ENCODE data around the gene ARRDC4.
"Not testable (repeated sequence)": the region's sequence is repeated elsewhere in the genome, so short reads cannot be mapped to it uniquely, and the experiment has no call there.

ARRDC4 gene

DNA sequence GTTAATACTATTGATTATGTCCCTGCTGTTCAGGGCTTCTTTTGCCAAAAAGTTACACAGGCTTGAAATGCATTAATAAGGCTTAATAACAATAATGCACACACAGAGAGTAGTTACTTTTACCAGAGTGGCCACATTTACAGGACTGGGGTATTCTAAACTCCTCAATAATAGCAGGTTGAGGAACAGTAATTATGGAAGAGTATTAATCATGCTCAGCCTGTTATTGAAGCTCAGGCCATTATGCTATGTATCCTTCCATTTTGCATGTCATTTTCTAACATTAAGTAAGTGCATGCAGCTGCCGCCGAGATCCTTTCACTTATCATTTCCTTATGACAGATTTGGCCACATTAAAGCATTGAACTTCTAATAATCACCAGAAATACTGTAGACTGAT, 5.7 kb downstream of the ARRDC4 start:
- DNase-seq (ENCODE audit: low read depth in 2 of 2): no peak

DNA sequence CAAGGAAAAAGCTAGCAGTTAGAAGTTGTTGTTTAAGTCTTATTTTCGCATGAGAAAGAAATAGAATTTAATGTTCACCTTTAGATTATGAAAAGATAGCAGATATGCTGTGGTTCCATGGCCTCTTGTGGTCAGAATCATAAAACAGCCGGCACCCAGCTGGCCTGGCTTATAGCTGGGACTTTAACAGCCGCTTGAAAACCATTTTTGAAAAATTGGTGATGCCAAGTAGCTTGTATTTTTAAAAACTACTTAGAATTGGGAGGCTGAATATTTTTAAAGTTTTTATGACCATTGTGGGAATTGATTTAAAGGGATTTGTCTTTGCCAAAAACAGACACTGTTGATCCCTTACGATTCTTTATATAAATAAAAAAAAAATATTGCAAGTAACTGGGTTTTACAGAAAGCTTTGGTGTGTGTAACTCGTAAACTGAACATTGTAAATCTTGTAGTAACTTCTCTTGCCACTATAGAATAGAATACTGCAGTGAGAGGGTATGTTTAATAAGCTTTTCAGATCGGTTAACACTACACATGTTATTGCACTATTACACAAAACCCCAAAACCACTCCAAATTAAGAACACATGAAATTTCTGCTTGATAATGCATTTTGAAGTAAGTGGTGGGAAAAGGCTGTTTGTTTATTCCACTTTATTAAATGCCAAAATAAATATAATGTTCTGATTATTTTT, 6.6 kb downstream of the ARRDC4 start:
- DNase-seq (ENCODE audit: low read depth in 2 of 2): no peak

DNA sequence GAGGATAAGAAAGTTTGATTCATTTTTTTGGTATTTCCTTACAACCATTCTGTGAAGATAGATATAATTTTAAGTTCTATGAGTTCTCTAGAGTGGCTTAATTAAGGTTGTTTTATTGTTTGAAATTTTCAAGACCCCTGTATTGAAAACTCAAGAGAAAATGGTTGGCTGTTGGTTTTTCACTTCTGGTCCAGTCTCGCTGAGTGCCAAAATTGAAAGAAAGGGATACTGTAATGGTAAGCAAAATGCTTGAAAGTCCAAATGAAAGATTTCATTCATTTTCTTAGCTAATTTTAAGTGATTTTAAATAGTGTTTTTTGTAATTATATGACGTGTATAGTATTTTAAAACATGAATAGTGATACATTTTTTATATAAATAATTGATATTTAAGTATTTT, 7.4 kb downstream of the ARRDC4 start:
- DNase-seq (ENCODE audit: low read depth in 2 of 2): no peak

GRCh38 chr15:97968380-97968779, 7.9 kb downstream of the ARRDC4 start:
- no peak for DNase-seq (ENCODE audit: low read depth in 2 of 2)

DNA sequence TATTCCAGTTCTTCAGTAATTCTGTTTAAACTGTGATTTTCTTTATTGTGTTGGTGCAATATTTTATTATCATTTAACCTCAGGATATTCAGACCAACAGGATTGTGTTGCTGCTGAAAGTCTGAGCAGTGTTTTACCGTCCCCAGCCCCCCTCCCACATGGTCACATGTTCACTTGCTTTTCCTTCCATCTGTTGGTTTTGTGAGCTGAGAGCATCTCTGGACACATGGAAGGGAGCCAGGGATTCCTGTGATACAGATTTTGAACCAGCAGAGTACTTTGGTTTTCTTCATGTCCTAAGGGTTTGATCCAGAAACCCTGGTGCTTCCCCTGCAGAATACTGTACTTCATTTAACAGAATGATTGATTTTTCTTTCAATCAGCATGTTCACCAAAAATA, 11.9 kb downstream of the ARRDC4 start:
- no peak for DNase-seq (ENCODE audit: low read depth in 2 of 2)

DNA sequence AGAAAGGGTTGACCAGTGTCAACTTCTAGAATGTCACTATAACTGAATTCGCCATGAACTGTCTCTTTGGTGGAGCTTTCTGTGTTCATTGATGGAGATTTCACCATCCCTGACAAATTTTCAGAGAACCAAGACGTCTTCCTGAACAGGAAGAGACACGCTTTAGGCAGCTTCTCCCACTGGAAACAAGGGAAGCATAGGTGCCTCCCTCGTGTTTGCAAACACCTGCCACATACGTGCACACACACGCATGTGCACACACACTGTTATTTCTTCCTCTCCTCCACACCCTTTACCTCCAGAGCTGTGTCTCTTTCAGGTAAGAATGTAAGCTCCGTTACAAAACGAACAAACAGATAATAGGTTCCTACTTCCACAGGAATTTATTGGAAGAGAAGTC, 15.6 kb downstream of the ARRDC4 start:
- no peak for DNase-seq (ENCODE audit: low read depth in 2 of 2)

- no peak for DNase-seq (ENCODE audit: low read depth in 2 of 2)
These were observed 16.4 kb downstream of the ARRDC4 start for GRCh38 chr15:97976766-97977503.

GRCh38 chr15:97977734-97978133, 17.2 kb downstream of the ARRDC4 start:
- DNase-seq (ENCODE audit: low read depth in 2 of 2): no peak

DNA sequence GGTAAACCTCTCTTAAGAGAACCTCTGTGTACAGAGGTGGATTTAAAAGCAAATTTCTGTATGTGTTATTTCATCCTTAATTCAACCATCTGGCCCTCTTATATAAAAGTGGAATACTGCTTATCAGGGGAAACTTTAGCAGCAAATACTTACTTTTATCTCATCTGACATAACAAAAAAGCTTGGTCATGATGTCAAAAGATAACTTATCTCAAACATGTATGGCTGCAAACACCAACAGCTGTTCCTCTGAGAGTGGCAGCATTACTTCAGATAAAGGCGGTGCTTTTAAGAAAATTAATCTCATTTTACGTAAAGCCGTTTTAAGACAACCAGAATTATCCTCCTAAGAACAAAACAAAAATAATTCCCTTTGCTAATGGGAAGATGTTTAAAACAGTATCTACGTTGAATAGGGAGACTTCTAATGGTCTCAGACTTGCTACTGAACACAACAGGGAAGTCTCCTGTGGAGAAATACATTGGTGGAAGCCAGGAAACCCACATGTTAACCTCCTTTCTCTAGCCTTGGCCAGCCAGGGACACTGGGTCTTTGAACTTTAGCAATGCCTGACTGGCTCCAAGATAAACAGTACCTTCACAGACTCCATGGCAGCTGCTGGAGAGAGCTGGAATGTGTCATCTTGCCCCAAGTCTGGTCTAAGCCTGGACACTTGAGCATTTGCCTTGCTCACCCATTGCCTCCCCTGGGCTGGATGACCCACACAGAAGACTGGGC, 18.1 kb downstream of the ARRDC4 start:
- no peak for DNase-seq (ENCODE audit: low read depth in 2 of 2)

GRCh38 chr15:97979140-97979520, 18.6 kb downstream of the ARRDC4 start:
- no peak for DNase-seq (ENCODE audit: low read depth in 2 of 2)

DNA sequence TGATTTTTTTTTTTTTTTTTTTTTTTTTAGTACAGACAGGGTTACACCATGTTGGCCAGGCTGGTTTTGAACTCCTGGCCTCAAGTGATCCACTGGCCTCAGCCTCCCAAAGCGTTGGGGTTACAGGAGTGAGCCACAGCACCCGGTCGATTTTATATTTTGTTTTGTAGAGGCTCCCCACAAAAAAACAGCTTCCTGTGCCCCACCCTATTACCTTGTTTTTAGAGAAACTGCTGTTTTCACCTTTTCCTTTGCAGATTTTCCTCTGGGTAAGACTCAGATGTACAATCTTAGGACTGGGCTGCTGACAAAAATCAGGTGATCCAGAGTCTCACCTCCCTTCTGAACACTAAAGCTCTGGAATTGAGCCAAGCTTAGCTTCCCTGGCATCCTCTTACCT, 20.6 kb downstream of the ARRDC4 start:
- DNase-seq (ENCODE audit: low read depth in 2 of 2): no peak

DNA sequence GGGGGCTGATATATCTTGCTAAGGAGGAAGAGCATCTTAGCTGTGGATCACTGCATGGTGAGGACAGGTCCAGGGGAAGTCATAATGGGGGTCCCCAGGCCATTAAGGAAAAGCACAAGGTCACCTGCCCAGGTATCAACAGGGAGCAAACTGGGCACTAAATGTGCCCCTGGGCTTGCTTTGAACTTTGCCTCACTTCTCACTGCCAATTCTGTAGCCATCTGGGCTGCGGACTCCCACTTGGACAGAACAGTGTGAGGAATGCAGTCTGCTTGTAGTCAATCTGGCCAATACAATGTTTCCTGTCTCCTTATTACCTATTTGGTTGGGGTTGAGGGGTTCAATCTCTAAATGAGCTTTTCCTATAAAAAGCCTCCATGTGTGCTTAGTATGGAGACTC, 21.3 kb downstream of the ARRDC4 start:
- DNase-seq (ENCODE audit: low read depth in 2 of 2): no peak

DNA sequence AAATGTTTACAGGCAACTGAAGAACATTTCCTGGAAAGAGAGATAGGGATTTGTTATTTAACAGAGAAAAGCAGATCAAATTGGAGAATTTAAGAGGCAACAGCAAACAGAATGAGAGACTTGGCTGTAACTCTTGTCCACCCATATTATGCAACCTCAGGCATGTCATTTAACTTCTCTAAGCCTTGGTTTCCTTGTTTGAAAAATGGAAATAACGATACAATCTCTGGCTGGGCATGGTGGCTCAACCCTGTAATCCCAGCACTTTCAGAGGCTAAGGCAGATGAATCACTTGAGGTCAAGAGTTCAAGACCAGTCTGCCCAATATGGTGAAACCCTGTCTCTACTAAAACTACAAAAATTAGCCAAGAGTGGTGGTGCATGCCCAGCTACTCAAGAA, 23.7 kb downstream of the ARRDC4 start:
- no peak for DNase-seq (ENCODE audit: low read depth in 2 of 2)

DNA sequence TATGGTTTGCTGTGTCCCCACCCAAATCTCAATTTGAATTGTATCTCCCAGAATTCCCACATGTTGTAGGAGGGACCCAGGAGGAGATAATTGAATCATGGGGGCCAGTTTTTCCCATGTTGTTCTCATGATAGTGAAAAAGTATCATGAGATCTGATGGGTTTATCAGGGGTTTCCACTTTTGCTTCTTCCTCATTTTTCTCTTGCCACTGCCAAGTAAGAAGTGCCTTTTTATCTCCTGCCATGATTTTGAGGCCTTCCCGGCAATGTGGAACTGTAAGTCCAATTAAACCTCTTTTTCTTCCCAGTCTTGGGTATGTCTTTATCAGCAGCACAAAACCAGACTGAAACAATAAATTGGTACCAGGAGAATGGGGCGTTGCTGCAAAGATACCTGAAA, 25.5 kb downstream of the ARRDC4 start:
- DNase-seq (ENCODE audit: low read depth in 2 of 2): not testable (repeated sequence)

GRCh38 chr15:97986781-97987180, 26.3 kb downstream of the ARRDC4 start:
- no peak for DNase-seq (ENCODE audit: low read depth in 2 of 2)

DNA sequence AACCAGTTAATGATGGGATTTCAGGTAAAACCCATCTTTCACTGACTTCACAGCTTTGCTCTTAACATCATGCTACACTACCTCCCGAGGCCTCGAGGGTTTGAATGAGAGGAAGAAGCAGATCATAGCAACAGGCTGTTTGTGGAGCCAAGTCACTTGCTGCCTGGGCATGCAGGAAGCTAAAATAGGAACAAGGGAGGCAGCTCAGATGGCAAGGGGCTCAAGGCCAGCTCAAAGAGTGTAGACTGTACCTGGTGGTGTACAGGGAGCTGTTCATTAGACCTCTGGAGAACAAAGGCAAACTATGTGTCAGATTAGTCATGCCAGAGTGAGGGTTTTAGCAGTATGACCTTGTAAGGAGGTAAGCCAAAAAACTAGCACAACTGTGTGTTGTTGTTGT, 28.8 kb downstream of the ARRDC4 start:
- no peak for DNase-seq (ENCODE audit: low read depth in 2 of 2)

DNA sequence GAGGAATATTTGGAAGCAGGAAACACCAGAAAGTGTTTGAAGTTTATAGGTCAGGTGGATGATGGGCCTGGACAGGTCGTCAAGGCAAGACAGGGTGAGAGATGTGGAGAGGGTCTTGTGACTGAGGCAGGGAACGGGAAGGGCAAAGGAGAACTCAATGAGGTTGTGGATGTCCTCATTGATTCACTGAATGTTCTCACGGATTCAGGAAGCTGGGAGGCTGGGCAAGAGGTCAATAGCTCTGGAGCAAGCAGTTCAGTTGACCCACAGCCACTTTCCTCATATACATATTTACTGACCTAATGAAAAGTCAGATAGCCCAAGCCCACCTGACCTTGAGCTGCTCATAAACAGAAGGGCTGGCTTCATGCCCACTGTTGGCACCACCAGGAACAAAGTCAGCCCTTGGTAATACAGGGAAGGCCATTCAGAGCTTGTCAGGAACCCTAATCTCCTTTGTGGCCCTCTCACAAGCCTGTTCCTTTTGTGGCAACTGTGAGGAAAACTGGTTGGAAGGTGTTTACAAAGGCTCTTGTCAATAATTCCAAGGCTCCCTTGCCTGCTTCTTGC, 31.6 kb downstream of the ARRDC4 start:
- no peak for DNase-seq (ENCODE audit: low read depth in 2 of 2)

DNA sequence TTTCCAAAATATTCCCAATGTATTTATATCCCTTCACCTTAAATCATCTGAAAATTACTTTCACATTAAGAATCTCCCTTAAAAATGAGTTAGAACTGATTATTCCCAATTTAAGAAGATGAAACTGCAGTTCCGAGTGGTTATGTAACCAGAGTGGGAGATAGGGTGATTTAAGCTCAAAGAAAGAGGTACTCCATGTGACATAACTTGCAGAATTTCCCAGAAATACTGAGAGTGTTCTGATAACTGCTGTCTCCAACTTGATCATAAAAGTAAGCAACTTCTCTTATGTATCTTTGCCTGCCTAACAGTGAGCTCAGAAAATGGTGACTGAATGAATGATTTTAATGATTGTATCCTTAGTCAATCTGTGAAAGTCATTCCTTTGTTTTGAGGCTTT, 32.3 kb downstream of the ARRDC4 start:
- DNase-seq (ENCODE audit: low read depth in 2 of 2): no peak

GRCh38 chr15:97993310-97993738, 32.8 kb downstream of the ARRDC4 start:
- no peak for DNase-seq (ENCODE audit: low read depth in 2 of 2)

DNA sequence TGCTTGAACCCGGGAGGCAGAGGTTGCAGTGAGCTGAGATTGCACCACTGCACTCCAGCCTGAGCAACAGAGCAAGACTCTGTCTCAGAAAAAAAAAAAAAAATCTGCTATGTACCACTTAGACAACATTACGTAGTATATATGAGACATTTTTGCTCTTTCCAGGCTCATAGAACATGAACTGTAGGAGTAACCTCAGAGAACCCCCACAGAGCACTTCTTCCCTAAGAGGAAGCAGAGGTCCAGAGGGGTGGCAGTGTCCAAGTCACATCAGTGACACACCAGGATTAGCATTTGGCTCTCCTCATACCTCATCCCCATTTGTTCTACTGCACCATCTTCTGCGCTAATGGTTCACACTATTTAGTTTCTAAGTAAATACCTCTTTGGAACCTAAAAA, 33.7 kb downstream of the ARRDC4 start:
- no peak for DNase-seq (ENCODE audit: low read depth in 2 of 2)

- DNase-seq (ENCODE audit: low read depth in 2 of 2): no peak
These were observed 34.7 kb downstream of the ARRDC4 start for GRCh38 chr15:97995192-97995591.

DNA sequence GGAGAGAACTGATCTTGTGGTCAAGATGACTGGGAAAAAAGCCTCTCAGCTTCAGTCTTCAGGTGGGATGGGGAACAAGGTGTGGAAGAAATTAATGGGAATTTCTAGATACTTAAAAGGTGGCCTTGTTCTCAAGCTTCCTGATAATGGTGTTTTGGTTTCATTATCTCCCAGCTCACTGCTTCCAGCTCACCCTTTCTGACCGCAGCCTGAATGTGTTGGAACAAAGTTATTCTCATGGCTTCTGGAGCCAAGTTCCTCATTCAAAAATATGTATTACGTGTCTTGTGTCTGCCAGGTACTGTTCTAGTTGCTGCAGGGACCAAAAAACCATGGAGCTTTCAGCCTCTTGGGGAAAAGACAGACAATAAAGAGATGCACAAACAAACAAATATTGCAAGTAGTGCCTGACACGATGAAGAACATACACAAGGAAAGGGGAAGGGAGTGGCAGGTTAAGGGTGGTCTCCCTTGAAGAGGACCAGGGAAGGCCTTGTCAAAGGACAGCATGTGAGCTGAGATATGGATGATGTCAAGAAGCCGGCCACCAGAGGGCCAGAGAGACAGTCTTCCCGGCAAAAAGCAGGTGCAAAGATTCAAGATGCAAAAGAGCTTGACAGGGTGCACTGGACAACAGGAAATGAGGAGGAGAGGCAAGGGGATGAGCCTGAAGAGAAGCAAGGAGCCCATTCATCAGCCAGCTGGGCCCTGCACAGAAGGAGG, 35.5 kb downstream of the ARRDC4 start:
- no peak for DNase-seq (ENCODE audit: low read depth in 2 of 2)

All from stimulated activated CD4-positive, alpha-beta T cell treated with anti-CD3 and anti-CD28 coated beads, Interleukin-4, amount 100 ng/mL, for 48 hours (primary cell).